Stimulated activated CD8-positive, alpha-beta memory T cell treated with anti-CD3 and anti-CD28 coated beads, Interleukin-15, amount 100 ng/mL, for 4 hours (primary cell): ENCODE data around the gene IL3.

Source experiments
- DNase-seq, 2 donors: peaks; one replicate each; pipeline ENCODE4 v3.0.0-alpha.2; 2020; ENCODE audit warnings: low read depth in 2 of 2

Gene IL3

DNA sequence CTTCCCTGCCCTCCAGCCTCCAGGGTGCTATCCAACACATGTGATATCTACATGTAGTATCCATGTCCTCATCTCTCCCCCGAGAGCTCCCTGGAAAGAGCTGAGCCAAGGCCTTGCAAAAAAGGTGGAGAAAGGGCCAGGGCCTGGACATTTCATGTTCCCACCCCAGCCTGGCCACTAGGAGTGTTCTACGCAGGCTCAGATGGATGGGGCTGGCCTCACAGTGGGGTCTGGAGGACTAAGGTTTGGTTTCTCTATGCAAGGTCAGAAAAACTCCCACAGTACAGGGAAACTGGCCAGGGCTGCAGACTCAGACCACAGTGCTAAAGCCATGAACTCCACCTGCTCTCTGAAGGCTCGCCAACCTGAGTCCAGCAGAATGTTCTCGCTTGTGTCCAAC is 11.6 kb downstream of the IL3 start:
- DNase-seq = no peak

DNA sequence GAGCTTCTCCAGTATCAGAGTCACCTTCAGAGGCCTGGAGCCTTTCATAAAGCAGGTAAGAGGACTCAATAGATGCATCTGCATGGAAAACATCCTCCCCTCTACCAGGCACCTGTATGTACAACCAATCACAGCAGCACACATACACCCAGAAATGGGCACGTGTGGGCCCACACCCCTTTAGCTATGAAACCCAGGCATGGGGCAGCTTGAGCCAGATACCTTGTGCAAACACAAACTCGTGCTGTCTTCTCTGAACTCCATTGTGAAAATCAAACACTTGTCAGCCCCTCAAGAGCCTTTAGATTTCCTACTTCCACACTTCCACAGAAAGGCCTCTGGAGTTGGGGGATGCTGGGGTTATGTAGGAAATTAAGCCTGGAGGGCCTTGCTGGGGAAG is 12.1 kb downstream of the IL3 start:
- DNase-seq = no peak

DNA sequence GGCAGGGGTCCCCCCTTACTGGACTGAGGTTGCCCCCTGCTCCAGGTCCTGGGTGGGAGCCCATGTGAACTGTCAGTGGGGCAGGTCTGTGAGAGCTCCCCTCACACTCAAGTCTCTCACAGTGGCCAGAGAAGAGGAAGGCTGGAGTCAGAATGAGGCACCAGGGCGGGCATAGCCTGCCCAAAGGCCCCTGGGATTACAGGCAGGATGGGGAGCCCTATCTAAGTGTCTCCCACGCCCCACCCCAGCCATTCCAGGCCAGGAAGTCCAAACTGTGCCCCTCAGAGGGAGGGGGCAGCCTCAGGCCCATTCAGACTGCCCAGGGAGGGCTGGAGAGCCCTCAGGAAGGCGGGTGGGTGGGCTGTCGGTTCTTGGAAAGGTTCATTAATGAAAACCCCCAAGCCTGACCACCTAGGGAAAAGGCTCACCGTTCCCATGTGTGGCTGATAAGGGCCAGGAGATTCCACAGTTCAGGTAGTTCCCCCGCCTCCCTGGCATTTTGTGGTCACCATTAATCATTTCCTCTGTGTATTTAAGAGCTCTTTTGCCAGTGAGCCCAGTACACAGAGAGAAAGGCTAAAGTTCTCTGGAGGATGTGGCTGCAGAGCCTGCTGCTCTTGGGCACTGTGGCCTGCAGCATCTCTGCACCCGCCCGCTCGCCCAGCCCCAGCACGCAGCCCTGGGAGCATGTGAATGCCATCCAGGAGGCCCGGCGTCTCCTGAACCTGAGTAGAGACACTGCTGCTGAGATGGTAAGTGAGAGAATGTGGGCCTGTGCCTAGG is 13.0 kb downstream of the IL3 start, which contains the start of gene CSF2:
Gene CSF2, plus strand, starts transcription at position 559 of the 783 bp plus-strand sequence. Its CDS starts 35 bp downstream, at position 594.
- DNase-seq = no peak

DNA sequence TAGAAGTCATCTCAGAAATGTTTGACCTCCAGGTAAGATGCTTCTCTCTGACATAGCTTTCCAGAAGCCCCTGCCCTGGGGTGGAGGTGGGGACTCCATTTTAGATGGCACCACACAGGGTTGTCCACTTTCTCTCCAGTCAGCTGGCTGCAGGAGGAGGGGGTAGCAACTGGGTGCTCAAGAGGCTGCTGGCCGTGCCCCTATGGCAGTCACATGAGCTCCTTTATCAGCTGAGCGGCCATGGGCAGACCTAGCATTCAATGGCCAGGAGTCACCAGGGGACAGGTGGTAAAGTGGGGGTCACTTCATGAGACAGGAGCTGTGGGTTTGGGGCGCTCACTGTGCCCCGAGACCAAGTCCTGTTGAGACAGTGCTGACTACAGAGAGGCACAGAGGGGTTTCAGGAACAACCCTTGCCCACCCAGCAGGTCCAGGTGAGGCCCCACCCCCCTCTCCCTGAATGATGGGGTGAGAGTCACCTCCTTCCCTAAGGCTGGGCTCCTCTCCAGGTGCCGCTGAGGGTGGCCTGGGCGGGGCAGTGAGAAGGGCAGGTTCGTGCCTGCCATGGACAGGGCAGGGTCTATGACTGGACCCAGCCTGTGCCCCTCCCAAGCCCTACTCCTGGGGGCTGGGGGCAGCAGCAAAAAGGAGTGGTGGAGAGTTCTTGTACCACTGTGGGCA is 13.8 kb downstream of the IL3 start:
- no peak for DNase-seq

DNA sequence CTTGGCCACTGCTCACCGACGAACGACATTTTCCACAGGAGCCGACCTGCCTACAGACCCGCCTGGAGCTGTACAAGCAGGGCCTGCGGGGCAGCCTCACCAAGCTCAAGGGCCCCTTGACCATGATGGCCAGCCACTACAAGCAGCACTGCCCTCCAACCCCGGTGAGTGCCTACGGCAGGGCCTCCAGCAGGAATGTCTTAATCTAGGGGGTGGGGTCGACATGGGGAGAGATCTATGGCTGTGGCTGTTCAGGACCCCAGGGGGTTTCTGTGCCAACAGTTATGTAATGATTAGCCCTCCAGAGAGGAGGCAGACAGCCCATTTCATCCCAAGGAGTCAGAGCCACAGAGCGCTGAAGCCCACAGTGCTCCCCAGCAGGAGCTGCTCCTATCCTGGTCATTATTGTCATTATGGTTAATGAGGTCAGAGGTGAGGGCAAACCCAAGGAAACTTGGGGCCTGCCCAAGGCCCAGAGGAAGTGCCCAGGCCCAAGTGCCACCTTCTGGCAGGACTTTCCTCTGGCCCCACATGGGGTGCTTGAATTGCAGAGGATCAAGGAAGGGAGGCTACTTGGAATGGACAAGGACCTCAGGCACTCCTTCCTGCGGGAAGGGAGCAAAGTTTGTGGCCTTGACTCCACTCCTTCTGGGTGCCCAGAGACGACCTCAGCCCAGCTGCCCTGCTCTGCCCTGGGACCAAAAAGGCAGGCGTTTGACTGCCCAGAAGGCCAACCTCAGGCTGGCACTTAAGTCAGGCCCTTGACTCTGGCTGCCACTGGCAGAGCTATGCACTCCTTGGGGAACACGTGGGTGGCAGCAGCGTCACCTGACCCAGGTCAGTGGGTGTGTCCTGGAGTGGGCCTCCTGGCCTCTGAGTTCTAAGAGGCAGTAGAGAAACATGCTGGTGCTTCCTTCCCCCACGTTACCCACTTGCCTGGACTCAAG is 14.6 kb downstream of the IL3 start:
- no peak for DNase-seq

DNA sequence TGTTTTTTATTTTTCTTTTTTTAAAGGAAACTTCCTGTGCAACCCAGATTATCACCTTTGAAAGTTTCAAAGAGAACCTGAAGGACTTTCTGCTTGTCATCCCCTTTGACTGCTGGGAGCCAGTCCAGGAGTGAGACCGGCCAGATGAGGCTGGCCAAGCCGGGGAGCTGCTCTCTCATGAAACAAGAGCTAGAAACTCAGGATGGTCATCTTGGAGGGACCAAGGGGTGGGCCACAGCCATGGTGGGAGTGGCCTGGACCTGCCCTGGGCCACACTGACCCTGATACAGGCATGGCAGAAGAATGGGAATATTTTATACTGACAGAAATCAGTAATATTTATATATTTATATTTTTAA is 15.2 kb downstream of the IL3 start:
- DNase-seq = no peak

DNA sequence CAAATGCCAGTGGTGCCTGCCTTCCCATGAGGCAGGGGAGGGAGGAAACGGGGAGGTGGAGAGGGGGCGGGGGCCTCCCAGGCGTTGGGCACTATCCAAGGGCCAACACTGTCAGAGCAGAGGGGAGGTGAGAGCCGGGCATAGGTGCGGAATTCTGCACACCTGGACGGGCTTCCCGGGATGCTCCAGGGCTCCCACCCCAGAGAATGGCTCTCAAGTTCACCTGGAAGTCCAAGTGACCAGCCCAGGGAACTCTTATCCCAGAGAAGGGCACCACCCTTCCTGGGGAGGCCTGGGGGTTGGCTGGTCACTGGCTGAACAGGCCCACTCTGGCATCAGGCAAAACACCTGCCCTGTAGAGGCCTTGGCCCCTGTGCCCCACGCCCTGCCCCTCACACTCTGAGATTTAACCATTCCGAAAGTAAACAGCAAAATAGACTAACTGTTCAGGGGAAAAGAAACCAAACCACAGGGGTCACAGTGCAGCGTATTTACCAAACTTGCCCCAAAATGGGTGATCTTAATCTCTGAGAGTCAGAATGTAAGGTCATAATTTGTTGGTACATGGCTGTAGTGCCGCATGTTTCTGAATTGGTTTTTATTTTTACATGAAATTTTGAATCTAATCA is 15.9 kb downstream of the IL3 start:
- no peak for DNase-seq

DNA sequence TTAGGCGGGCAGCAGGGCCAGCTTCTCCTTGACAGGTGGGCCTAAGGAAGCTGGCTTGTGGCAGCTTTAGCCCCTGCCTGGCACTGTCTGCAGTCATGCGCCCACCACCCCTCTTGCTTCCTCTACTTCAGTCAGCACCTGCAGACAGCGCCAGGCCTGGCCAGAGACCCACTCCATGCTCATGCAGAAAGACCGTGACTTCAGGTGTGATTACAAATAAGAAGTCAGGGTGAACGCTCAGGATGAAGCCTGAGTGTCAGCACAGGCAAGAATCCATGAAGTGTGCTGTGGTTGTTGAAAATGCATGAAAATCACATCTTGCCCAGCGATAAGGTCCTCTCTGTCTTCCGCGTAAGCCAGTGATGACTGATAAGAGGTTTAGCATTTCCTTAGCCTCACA is 16.5 kb downstream of the IL3 start:
- no peak for DNase-seq

DNA sequence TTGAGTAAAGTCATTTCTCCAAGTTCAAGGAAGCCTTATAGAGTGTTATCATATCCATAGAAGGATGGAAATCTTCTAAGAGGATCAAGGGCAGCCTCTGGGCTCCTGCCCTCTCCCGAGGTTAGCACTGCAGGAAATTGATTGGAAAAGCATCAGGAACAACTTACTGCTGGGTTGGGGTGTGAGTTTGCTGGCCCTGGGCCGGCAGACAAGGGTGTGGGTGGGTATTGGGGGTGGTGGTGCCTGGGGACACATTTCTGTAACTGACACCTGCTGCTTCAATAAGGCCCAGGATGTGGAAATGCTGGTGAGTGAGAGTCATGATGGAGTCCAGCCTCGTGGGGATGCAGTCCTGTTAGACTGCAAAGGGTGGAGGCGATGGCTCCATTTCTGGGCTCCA is 18.6 kb downstream of the IL3 start:
- no peak for DNase-seq

DNA sequence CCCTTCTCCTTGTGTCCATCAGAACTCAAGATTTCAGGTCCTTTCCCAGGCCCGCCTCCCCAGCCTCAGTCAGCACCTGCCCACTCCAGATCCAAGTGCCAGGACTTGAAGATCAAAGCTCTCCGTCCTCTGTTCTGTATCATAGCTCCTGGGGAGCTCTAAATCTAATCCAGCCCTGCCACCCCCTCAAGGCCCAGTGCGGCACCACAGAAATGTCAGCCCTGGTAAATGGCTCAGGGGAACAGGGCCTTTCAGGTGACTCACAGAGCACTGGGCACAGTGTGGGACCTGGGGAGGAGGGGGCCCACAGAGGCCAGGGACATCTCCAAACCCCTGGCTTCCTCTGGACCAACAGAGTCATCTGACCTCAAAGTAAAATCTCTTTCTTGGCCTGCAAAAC is 19.2 kb downstream of the IL3 start:
- no peak for DNase-seq

DNA sequence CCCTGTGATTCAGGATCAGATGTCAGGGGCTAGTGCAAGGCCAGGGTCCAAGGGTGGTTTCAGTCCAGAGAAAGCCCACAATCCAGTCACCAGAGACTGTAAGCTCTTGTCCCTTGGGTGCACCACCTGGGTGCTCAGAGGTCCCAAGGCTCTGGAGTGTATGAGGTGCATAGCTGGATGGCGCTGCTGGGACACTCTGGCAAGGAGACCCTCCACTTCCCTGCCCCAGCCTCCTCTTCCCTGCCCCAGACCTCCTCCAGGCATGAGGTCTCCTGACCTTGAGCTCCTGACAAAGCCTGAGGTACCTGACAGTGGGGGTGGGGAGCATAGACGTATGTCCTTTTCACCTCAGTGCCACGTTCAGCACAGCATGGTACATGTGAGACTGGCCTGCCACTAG is 20.1 kb downstream of the IL3 start:
- no peak for DNase-seq

DNA sequence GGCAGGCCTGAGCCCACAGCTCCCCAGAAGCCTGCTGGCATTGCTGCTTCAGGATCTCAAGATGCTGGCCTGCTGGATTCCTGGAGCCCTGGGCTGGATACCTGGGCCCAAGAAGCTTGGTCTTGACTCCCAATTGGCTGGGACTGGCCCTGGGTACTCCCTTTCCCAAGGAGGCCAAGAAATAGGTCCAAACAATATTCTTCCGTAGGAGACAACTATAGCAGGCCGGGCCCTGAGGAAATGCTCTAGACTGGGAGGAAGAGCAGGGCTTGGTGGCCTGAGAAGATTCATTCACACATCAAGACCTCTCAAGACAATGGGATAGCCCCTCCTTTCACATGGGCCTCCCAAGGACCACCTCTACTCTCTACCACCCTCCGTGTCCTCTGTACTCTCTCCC is 21.0 kb downstream of the IL3 start:
- DNase-seq = no peak

DNA sequence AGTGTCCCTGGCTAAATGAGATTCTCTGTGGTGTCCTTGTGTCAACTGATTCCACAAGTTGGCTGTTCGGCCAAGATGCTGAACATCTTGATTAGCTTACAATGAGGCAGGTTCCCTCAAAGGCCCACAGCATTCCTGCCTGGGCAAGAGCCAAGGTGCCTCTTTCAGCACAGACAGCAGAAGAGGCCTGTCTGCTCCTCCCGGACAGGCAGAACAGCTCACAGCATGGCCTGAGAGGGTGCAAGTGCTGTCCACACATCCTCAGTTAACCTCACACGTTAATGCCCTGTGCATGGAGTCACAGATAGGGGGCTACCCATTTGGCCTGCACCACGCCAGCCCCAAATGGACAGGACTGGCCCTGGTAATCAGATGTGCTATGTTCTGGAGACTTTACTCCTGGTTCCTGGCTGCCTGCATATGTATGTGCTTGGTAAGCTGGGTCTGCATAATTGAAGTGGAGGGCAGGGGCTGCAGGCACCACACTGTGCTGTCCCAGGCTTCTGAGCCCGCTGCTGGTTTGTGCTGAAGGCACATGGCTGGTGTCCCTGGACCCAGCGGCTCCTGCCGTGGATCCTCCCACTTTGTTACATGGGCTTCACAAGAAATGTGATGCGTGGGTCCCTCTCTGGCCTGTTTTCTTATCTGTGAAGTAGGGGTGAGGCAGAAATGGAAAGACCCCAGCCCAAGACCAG is 22.0 kb downstream of the IL3 start:
- DNase-seq = no peak

DNA sequence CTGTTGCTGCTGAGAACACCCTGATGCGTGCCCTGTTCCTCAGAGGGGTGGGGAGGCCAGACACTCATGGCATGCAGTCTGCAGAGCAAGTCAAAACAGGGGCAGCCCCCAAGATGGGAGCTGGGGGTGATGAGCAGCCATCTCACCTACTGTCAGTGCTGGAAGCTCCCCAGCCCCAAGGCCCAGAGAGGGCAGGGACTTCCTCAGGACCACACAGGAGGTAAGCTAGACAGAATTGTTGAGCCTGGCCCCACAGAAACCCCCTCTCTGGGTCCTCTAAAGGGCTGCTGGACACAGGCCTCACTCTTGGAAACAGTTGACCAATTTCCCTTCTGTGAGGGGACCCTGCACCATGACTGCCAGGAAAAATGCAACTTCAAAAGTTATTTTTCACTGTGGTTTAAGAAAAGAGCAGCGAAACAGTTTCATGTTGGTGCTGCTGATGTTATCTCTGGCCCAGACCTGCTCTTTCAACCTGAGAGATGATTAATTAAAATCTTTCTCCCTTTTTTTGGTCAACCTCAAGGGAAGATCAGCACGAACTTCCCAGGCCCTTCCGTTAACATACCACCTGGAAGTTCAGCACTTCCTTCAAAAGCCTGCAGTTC is 22.7 kb downstream of the IL3 start:
- DNase-seq = no peak

DNA sequence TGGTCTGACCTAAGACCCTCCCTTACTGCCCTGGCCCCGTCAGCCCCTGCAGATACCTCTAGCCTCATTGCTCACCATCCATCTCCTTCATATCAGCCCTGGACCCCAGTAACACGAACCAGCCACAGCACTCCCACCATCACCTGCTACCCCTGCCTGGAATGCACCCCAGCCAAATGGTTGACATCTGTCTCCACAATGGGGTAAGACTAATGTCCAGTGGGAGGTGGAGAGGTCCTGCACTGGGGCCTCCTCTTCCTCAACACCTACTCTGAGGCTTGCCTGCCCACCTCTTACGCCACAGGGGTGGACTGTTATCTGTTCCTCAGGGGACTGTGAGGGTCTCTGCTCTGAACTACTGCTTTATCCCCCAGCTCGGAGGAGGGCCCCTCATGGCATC is 25.2 kb downstream of the IL3 start:
- no peak for DNase-seq

DNA sequence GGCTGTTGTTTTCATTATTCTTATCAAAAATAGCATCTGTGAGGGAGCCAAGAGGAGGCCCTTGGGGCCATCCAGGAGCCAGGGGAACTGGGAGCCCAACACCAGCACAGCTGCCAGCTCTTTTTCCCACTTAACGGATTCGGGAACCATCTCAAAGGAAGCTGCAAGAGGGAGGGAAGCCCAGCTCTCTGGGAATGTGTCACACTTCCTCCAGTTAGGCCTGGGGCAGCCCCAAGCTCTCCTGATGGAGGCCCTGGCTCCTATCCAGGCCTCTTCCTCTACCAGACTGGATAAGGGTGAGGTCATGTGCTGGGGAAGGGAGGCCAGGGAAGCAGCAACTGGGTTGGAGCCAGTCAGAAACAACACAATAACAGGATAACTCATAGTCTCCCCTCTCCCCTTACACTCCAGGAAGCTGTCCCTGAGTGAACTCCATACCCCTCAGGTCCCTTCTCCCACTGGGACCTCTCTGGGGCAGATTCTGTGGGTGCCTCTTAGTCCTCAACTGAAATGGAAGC is 25.9 kb downstream of the IL3 start:
- no peak for DNase-seq

DNA sequence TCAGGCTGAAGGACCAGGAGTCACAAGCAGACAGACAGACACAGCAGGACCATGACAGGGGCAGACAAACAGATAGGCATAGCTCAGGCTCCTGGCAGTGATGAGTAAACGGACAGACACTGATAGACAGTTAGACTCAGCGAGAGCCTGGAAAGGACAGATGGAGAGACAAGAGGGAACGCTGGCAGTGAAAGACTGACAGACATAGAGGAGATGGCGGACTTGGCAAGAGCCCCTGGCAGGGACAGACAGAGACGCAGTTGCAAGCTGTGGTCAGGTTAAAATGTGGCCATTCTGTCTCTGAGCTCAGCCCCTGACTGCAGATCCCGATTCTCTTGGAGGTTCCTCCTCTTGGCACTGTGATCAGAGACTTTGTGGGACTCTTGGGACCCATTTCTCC is 26.7 kb downstream of the IL3 start:
- no peak for DNase-seq

DNA sequence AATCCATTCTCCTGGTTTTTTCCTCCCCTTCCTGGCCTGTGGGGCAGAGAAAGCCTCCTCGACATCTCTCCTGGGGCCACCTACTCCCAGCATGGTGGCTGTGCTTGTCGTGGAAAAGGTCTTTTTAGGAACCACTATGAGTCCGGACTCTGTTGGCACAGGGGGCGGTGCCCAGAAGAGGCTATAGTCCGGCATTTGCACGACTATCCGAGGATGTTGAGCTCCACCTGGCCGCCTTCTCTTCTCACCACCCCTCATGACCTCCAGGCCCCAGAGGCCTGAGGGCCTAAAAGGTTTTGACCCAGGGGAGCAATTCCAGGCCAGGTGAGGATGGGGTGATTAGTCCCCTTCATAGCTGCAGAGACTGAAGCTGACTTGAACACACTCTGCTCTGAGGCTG is 27.2 kb downstream of the IL3 start:
- DNase-seq = no peak

DNA sequence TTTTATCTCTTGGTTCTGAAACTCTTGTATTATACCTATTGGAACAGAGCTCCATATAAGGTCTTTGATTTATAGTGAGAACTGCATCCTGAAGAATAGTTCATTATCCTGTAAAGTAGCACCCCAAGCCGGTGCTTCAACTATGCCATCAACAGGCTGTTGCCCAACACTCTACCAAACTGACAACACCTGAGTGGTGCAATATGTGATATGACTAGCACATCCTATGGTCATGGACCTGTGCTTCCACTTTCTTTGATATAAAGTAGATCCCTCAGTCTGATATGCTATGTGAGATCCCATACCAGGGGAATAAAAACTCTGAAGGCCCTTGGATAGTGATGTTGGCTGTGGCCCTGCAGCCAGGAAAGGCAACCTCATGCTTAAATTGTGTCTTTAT is 28.9 kb downstream of the IL3 start:
- no peak for DNase-seq

DNA sequence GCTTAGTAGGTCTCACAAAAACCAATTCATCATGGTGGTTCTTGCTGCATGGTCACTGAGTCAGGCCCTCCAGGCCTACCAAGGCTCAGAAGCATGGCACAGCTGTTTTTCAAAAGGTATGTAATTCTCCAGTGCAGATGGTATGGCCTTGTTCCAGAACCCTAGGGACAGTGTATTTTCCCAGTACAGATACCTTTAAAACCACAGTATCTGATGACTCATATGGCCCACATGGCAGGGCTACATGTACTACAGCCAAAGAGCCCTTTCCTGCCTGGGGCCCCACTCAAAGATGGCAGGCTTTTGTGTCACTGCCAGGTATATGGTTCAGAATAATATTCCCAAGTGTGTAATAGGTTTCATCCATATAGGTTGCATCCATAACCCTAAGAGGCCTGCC is 29.7 kb downstream of the IL3 start:
- no peak for DNase-seq

DNA sequence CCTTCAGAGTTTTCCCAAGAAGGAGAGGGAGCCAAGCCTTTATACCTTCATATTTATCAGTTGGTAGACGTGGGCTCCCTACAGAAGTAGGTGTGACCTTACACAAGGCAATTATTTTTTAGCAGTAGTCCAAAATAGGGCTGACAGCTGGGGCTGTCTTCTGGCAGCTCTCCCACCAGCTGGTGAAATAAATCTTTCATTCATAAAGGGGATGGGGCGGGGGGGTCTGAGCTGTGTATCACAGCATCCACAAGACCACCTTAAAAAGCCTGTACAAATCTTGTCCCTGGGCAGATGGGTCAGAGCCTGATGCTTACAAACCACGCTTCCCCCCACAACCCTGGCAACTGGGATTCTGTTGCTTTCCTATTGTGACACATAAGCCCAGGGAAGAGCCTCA is 32.8 kb downstream of the IL3 start:
- DNase-seq = no peak
